Measurements from ENCODE around the gene MT1G.

The MT1G gene

GRCh38 chr16:56651586-56651985 lies 16.3 kb downstream of the MT1G start, which contains the start of gene MT1B:
TSS of gene MT1B (plus strand) at chr16:56651886. CDS start at chr16:56651954, 68 bp downstream.
- H3K4me3 ChIP-seq (ENCODE audit: low read depth, low read length) = no peak within 1 kb of the TSS
- TF ChIP-seq, protein P1, sequence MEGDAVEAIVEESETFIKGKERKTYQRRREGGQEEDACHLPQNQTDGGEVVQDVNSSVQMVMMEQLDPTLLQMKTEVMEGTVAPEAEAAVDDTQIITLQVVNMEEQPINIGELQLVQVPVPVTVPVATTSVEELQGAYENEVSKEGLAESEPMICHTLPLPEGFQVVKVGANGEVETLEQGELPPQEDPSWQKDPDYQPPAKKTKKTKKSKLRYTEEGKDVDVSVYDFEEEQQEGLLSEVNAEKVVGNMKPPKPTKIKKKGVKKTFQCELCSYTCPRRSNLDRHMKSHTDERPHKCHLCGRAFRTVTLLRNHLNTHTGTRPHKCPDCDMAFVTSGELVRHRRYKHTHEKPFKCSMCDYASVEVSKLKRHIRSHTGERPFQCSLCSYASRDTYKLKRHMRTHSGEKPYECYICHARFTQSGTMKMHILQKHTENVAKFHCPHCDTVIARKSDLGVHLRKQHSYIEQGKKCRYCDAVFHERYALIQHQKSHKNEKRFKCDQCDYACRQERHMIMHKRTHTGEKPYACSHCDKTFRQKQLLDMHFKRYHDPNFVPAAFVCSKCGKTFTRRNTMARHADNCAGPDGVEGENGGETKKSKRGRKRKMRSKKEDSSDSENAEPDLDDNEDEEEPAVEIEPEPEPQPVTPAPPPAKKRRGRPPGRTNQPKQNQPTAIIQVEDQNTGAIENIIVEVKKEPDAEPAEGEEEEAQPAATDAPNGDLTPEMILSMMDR (IDR thresholded peaks at IDR 0.05; ENCODE audit: low read depth, low read length, missing control alignments) = no peak
- DNase-seq (ENCODE audit: low read depth) = no peak
- in situ Hi-C loops (cut with HindIII; ENCODE audit: low sequenced_read_pairs) = no loop called here

GRCh38 chr16:56649820-56650219 lies 18.0 kb downstream of the MT1G start:
- TF ChIP-seq, protein P1 (IDR thresholded peaks at IDR 0.05; ENCODE audit: low read depth, low read length, missing control alignments) = no peak
- no peak for DNase-seq (ENCODE audit: low read depth)
- in situ Hi-C loops (cut with HindIII; ENCODE audit: low sequenced_read_pairs) = no loop called here
- no peak overlapping the region for H3K4me3 ChIP-seq (ENCODE audit: low read depth, low read length)

DNA sequence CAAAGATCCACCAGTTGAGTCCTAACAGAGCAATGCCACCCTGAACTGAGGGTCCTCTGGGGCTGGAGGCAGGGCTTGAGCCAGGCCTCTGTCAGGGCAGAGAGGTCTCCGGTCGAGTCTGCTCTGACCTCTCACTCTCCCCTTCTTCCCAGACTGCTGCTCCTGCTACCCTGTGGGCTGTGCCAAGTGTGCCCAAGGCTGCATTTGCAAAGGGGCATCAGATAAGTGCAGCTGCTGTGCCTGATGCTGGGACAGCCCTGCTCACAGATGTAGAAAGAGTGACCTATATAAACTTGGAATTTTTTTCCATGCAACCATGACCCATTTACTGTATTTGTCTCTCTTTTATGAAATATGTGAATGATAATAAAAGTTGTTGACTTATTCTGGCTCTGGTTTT lies 18.6 kb downstream of the MT1G start:
- H3K4me3 ChIP-seq (ENCODE audit: low read depth, low read length) = no peak overlapping the region
- DNase-seq (ENCODE audit: low read depth) = no peak
- TF ChIP-seq, protein P1 (IDR thresholded peaks at IDR 0.05; ENCODE audit: low read depth, low read length, missing control alignments) = no peak
- in situ Hi-C loops (cut with HindIII; ENCODE audit: low sequenced_read_pairs) = no loop called here

DNA sequence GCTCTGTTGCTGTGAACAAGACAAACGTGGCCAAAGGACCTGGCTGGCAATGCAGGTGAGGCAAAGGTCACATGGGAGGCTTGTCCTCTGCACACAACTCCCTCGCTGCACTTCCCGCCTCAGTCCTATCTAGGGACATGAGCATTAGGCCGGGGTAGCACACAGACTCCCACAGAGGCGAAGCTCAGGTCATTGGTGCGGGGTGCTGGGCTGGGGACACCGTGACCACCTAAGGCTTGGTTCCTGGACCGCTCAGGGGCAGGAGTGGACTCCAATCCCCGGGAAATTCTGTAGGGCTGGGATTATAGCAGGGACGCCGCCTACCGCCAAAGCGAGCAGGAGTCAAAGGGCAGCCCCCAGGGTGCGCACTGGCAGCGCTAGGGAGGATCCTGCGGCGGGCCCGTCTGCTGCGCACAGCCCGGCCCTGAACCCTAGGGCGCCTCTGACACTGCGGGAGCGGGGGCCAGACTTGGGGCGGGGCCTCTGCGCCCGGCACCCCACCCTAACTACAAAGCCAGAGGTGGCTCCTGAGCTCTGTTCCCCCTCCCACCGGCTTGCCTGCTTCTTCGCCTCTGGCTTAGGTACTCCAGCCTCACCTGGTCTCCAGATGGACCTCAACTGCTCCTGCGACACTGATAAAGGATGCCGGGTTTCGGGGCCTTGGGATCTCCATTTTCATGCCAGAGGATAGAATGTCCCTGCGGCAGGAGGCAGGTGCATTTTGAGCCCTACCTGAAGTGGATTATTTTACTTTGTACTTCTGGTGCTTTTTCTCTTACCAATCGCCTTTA lies 20.0 kb downstream of the MT1G start:
- TF ChIP-seq, protein P1 (IDR thresholded peaks at IDR 0.05; ENCODE audit: low read depth, low read length, missing control alignments) = no peak

DNA sequence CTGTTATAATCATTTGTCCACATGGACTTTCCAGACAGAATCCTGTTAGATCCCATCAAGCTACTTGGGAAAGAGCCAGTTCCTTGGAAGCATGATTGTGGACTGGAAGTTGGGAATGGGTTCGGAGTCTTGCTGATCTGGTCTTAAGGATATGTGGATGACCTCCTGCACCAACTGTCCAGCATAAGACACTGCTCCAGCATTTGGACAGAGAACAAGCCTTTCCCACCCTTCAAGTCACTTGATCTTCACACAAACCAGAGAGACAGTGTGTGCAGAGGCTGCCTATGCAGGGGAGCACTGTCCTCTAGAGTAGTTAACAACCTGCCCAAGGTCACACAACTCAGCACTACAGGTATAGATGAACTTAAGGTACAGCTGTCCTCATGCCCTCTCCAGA lies 22.0 kb downstream of the MT1G start:
- TF ChIP-seq, protein P1 (IDR thresholded peaks at IDR 0.05; ENCODE audit: low read depth, low read length, missing control alignments) = no peak
- H3K4me3 ChIP-seq (ENCODE audit: low read depth, low read length) = no peak overlapping the region
- DNase-seq (ENCODE audit: low read depth) = no peak
- in situ Hi-C loops (cut with HindIII; ENCODE audit: low sequenced_read_pairs) = no loop called here

More for the DNA sequence above, 20.0 kb downstream of the MT1G start:
- DNase-seq (ENCODE audit: low read depth) = no peak
- no peak overlapping the region for H3K4me3 ChIP-seq (ENCODE audit: low read depth, low read length)
- in situ Hi-C loops (cut with HindIII; ENCODE audit: low sequenced_read_pairs) = no loop called here

DNA sequence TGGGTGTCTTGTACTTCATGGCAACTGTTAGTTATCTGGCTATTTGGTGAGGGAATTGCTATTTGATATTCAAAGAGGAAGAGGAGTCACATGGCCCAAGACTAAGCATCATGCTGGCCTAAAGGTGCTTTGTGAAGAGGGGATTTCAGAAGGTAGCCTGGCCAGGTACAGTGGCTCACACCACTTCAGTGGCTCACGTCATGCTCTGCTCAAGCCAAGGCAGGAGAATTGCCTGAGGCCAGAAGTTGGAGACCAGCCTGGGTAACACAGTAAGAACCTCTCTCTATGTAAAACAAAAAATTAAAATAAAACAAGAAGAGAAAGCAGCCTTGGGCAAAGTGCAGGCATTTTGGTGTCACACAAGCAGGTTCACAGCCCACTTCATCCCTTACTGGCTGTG lies 22.6 kb downstream of the MT1G start:
- TF ChIP-seq, protein P1 (IDR thresholded peaks at IDR 0.05; ENCODE audit: low read depth, low read length, missing control alignments) = no peak
- in situ Hi-C loops (cut with HindIII; ENCODE audit: low sequenced_read_pairs) = no loop called here
- no peak for DNase-seq (ENCODE audit: low read depth)
- no peak overlapping the region for H3K4me3 ChIP-seq (ENCODE audit: low read depth, low read length)
